Uterus (tissue), 2 donors: ENCODE results near the gene SPESP1.

Source experiments
- CTCF ChIP-seq, 4 experiments: fragments of 200-600 bp in 2 of 4; fragments of 450-650 bp in 2 of 4; sonication (generic) in 2 of 4; IDR thresholded peaks; one replicate each; pipeline ENCODE4 v1.5.1; 2016 to 2019; ENCODE audit warnings: antibody characterized with exemption in 4 of 4, mild to moderate bottlenecking in 2 of 4, moderate library complexity in 1 of 4
- POLR2A ChIP-seq, 2 donors: fragments of 450-650 bp; IDR thresholded peaks; one replicate each; pipeline ENCODE4 v1.6.1; 2016; ENCODE audit warnings: antibody characterized with exemption in 2 of 2, mild to moderate bottlenecking in 1 of 2, moderate library complexity in 1 of 2

- TF ChIP-seq CTCF (IDR thresholded peaks at IDR 0.05), result no peak
- no peak for TF ChIP-seq POLR2A (IDR thresholded peaks at IDR 0.05)
Observed at GRCh38 chr15:68969298-68969697, 39.0 kb downstream of the SPESP1 start.
